Liver (tissue), 9 donors: Measurements from ENCODE around the gene TBRG4. TPM values are rescaled to one million over a fixed set of nuclear protein-coding genes. Genes with fewer than 3 reads are reported as not detected.

ENCODE experiments used
- DNase-seq: peaks from one replicate; pipeline ENCODE4 v3.0.0-alpha.2; 2017; ENCODE audit warnings: low spot score
- H3K27ac ChIP-seq, 2 donors: one replicate each; pipeline ENCODE4 v1.7.0; 2013; ENCODE audit warnings: inconsistent platforms in 2 of 2, low read length in 2 of 2, control low read depth in 1 of 2, low read depth in 1 of 2, mild to moderate bottlenecking in 1 of 2
- H3K27me3 ChIP-seq, 4 donors: one replicate each; pipeline versions ENCODE4 v1.6.1 to v1.7.0; 2013; ENCODE audit warnings: low read length in 3 of 4, inconsistent platforms in 1 of 4, mild to moderate bottlenecking in 1 of 4, moderate library complexity in 1 of 4; ENCODE audit not compliant: control insufficient read depth in 4 of 4, insufficient read depth in 4 of 4
- H3K36me3 ChIP-seq, 4 donors: one replicate each; pipeline versions ENCODE4 v1.6.1 to v1.7.0; 2013; ENCODE audit warnings: low read length in 3 of 4, mild to moderate bottlenecking in 3 of 4, low read depth in 1 of 4, moderate library complexity in 1 of 4; ENCODE audit not compliant: control insufficient read depth in 4 of 4, insufficient read depth in 3 of 4
- H3K4me1 ChIP-seq, 4 donors: one replicate each; pipeline versions ENCODE4 v1.6.1 to v1.7.0; 2013; ENCODE audit warnings: low read length in 3 of 4, mild to moderate bottlenecking in 3 of 4, moderate library complexity in 1 of 4; ENCODE audit not compliant: control insufficient read depth in 4 of 4, insufficient read depth in 4 of 4
- H3K4me3 ChIP-seq, 3 donors: one replicate each; pipeline versions ENCODE4 v1.6.1 to v1.7.0; 2013; ENCODE audit warnings: low read length in 3 of 3, control low read depth in 1 of 3, low read depth in 1 of 3, mild to moderate bottlenecking in 1 of 3
- H3K9ac ChIP-seq, 2 donors: one replicate each; pipeline ENCODE4 v1.7.0; 2013; ENCODE audit warnings: low read length in 2 of 2, mild to moderate bottlenecking in 2 of 2, moderate library complexity in 2 of 2, control low read depth in 1 of 2, low read depth in 1 of 2
- H3K9me3 ChIP-seq, 4 donors: one replicate each; pipeline versions ENCODE4 v1.6.1 to v1.7.0; 2013; ENCODE audit warnings: low read length in 3 of 4; ENCODE audit not compliant: control insufficient read depth in 4 of 4
- ATF3 ChIP-seq: IDR thresholded peaks from 2 replicates; pipeline ENCODE4 v1.6.1; 2016; ENCODE audit warnings: antibody characterized with exemption
- CTCF ChIP-seq: fragments of 150-350 bp; IDR thresholded peaks from 2 replicates; pipeline ENCODE4 v1.5.1; 2017; ENCODE audit warnings: improper control_type of control experiment, low read depth, low read length; ENCODE audit not compliant: missing input control
- EGR1 ChIP-seq, 2 donors: IDR thresholded peaks; 2 replicates each; pipeline ENCODE4 v1.6.1; 2016 to 2018; ENCODE audit warnings: antibody characterized with exemption in 2 of 2, low read depth in 2 of 2
- FOXA1 ChIP-seq: IDR thresholded peaks from 2 replicates; pipeline ENCODE4 v1.6.1; 2016; ENCODE audit warnings: antibody characterized with exemption
- FOXA2 ChIP-seq: IDR thresholded peaks from 2 replicates; pipeline ENCODE4 v1.6.1; 2016; ENCODE audit warnings: antibody characterized with exemption
- GABPA ChIP-seq, 2 donors: IDR thresholded peaks in 1 of 2; conservative IDR thresholded peaks in 1 of 2; 2 replicates each; pipeline ENCODE4 v1.6.1; 2016; ENCODE audit warnings: antibody characterized with exemption in 2 of 2, mild to moderate bottlenecking in 1 of 2, moderate library complexity in 1 of 2
- HNF4A ChIP-seq, 2 donors: conservative IDR thresholded peaks; 2 replicates each; pipeline ENCODE4 v1.6.1; 2016; ENCODE audit warnings: antibody characterized with exemption in 2 of 2, mild to moderate bottlenecking in 2 of 2
- JUND ChIP-seq, 2 donors: IDR thresholded peaks; 2 replicates each; pipeline ENCODE4 v1.6.1; 2016; ENCODE audit warnings: antibody characterized with exemption in 2 of 2
- MAX ChIP-seq: IDR thresholded peaks from 2 replicates; pipeline ENCODE4 v1.6.1; 2016; ENCODE audit warnings: antibody characterized with exemption
- NR2F2 ChIP-seq: IDR thresholded peaks from 2 replicates; pipeline ENCODE4 v1.6.1; 2016; ENCODE audit warnings: antibody characterized with exemption
- RAD21 ChIP-seq, 2 donors: IDR thresholded peaks; 2 replicates each; pipeline ENCODE4 v1.6.1; 2016; ENCODE audit warnings: antibody characterized with exemption in 2 of 2, mild to moderate bottlenecking in 2 of 2
- RXRA ChIP-seq, 2 donors: IDR thresholded peaks; 2 replicates each; pipeline ENCODE4 v1.6.1; 2017 to 2018; ENCODE audit warnings: antibody characterized with exemption in 2 of 2, mild to moderate bottlenecking in 1 of 2
- SP1 ChIP-seq: IDR thresholded peaks from 2 replicates; pipeline ENCODE4 v1.6.1; 2018; ENCODE audit warnings: antibody characterized with exemption, mild to moderate bottlenecking
- TAF1 ChIP-seq: conservative IDR thresholded peaks from 2 replicates; pipeline ENCODE4 v1.6.1; 2016; ENCODE audit warnings: antibody characterized with exemption, mild to moderate bottlenecking
- YY1 ChIP-seq: IDR thresholded peaks from 2 replicates; pipeline ENCODE4 v1.6.1; 2016; ENCODE audit warnings: antibody characterized with exemption, mild to moderate bottlenecking
- ZBTB33 ChIP-seq: IDR thresholded peaks from 2 replicates; pipeline ENCODE4 v1.6.1; 2016; ENCODE audit warnings: antibody characterized with exemption
- WGBS: extraction: QIAGEN DNeasy Blood & Tissue Kit; methylation state at CpG from one replicate; pipeline ENCODE4 v1.1.7; 2013; 5-methylcytosine and 5-hydroxymethylcytosine counted together
- polyA plus RNA-seq, 2 donors: library from polyadenylated mRNA; stranded (reverse) in 1 of 2; unstranded in 1 of 2; fragments of 200-250 nt in 1 of 2; fragments of >200 nt in 1 of 2; fragmentation: Nextera tagmentation in 1 of 2; extraction: Ambion mirVana in 1 of 2; gene quantifications; one replicate each; pipeline versions ENCODE4 v1.2.1 to v1.2.3, GENCODE V29; 2013 to 2015
- total RNA-seq, 2 donors: library from RNA; depleted of rRNA; stranded (reverse); fragments of >200 nt; gene quantifications; one replicate each; pipeline ENCODE4 v1.2.3, GENCODE V29; 2014
- donor health status: healthy.
- donor health status: healthy.
- donor health status: healthy.
- donor health status: healthy.
- donor health status: healthy.

TBRG4 gene
- total and polyA plus RNA-seq, 4 donors, result 30.3 to 47.6 (median 38.2) TPM

GRCh38 chr7:45084336-45084735, 27.2 kb downstream of the TBRG4 start:
- no peaks in the 10 kb centered on the region for H3K36me3 ChIP-seq
- WGBS, result 79% methylated on average over 5 of the region's 5 CpGs
- TF ChIP-seq NR2F2 (no peak), EGR1 (IDR thresholded peaks at IDR 0.05; ENCODE audit: low read depth in 2 of 2) (no peak), ZBTB33 (no peak)
- H3K4me1 ChIP-seq, result peaks cover 0 to 3% (median 0%) of the 10 kb centered on the region in 4 donors
- H3K9ac ChIP-seq, result no peak overlapping the region
- peaks cover 0 to 3% (median 0%) of the 10 kb centered on the region in 4 donors for H3K27me3 ChIP-seq
- no peak overlapping the region for H3K27ac ChIP-seq
- DNase-seq, result no peak
- no peaks in the 10 kb centered on the region for H3K9me3 ChIP-seq
- no peak overlapping the region for H3K4me3 ChIP-seq

GRCh38 chr7:45082831-45083331, 28.6 kb downstream of the TBRG4 start:
- Histone ChIP-seq H3K4me3 (no peak overlapping the region), H3K9ac (no peak overlapping the region), H3K27ac (no peak overlapping the region), H3K9me3 (no peaks in the 10 kb centered on the region), H3K36me3 (no peaks in the 10 kb centered on the region), H3K4me1 (no peaks in the 10 kb centered on the region), H3K27me3 (no peaks in the 10 kb centered on the region)
- TF ChIP-seq NR2F2 (no peak), CTCF (no peak), FOXA1 (no peak), RAD21 (IDR thresholded peaks at IDR 0.05) (no peak), MAX (no peak), JUND (IDR thresholded peaks at IDR 0.05) (no peak)
- 86% methylated on average over 10 of the region's 10 CpGs for WGBS
- no peak for DNase-seq

- H3K27me3 ChIP-seq, result no peaks in the 10 kb centered on the region
- H3K9ac ChIP-seq, result no peak overlapping the region
- no peaks in the 10 kb centered on the region for H3K9me3 ChIP-seq
- H3K36me3 ChIP-seq, result peaks cover 0 to under 1% (median 0%) of the 10 kb centered on the region in 4 donors
- no peak for DNase-seq
- H3K4me1 ChIP-seq, result no peaks in the 10 kb centered on the region
- no peak overlapping the region for H3K4me3 ChIP-seq
- 86% methylated on average over 18 of the region's 18 CpGs for WGBS
- no peak overlapping the region for H3K27ac ChIP-seq
- TF ChIP-seq FOXA2 (no peak), RXRA (IDR thresholded peaks at IDR 0.05) (no peak), MAX (no peak), ATF3 (no peak), GABPA (IDR thresholded peaks at IDR 0.05 in 1 of 2, conservative IDR thresholded peaks at IDR 0.05 in 1 of 2) (no peak), JUND (IDR thresholded peaks at IDR 0.05) (no peak), EGR1 (IDR thresholded peaks at IDR 0.05; ENCODE audit: low read depth in 2 of 2) (no peak), FOXA1 (no peak), SP1 (no peak), HNF4A (conservative IDR thresholded peaks at IDR 0.05) (no peak), ZBTB33 (no peak), CTCF (no peak), YY1 (no peak), RAD21 (IDR thresholded peaks at IDR 0.05) (no peak), TAF1 (no peak)
These were observed 29.3 kb downstream of the TBRG4 start for GRCh38 chr7:45082031-45082830.
